GM03348 (cell line): Measurements from ENCODE around the gene NAV1.
"Not testable (repeated sequence)": the region's sequence is repeated elsewhere in the genome, so short reads cannot be mapped to it uniquely, and the experiment has no call there.

Experiments used
- DNase-seq: peaks from one replicate; pipeline ENCODE4 v3.0.0; 2012; ENCODE audit warnings: low spot score

The NAV1 gene

GRCh38 chr1:201538612-201539551 is at the start of gene NAV1:
Gene NAV1, plus strand, starts transcription at chr1:201539127. Its CDS starts 83,758 bp downstream, at chr1:201622885.
- DNase-seq, result peak; percentile 92

GRCh38 chr1:201489643-201490261 is 49.2 kb upstream of the NAV1 start:
- no peak for DNase-seq

- no peak for DNase-seq
Observed at GRCh38 chr1:201490708-201491131, 48.2 kb upstream of the NAV1 start.

GRCh38 chr1:201491896-201492511 is 46.9 kb upstream of the NAV1 start:
- DNase-seq, result no peak

GRCh38 chr1:201493026-201493656 is 45.8 kb upstream of the NAV1 start:
- DNase-seq, result not testable (repeated sequence)

- no peak for DNase-seq
Observed at GRCh38 chr1:201493757-201494617, 44.9 kb upstream of the NAV1 start.

- DNase-seq, result no peak
Observed at GRCh38 chr1:201495551-201496295, 43.2 kb upstream of the NAV1 start.

- no peak for DNase-seq
Observed at GRCh38 chr1:201496296-201496690, 42.6 kb upstream of the NAV1 start.

- no peak for DNase-seq
Observed at GRCh38 chr1:201497935-201498509, 40.9 kb upstream of the NAV1 start.

- no peak for DNase-seq
Observed at GRCh38 chr1:201498621-201499020, 40.3 kb upstream of the NAV1 start.

- DNase-seq, result no peak
Observed at GRCh38 chr1:201499191-201499590, 39.7 kb upstream of the NAV1 start.

GRCh38 chr1:201499795-201500669 is 38.9 kb upstream of the NAV1 start:
- no peak for DNase-seq

GRCh38 chr1:201500670-201501120 is 38.2 kb upstream of the NAV1 start:
- no peak for DNase-seq

- no peak for DNase-seq
Observed at GRCh38 chr1:201501144-201501543, 37.8 kb upstream of the NAV1 start.

- DNase-seq, result no peak
Observed at GRCh38 chr1:201501812-201502510, 37.0 kb upstream of the NAV1 start.

GRCh38 chr1:201502511-201502857 is 36.4 kb upstream of the NAV1 start:
- no peak for DNase-seq

- peak; percentile 85 for DNase-seq
Observed at GRCh38 chr1:201503397-201504176, 35.3 kb upstream of the NAV1 start.

- no peak for DNase-seq
Observed at GRCh38 chr1:201504179-201504631, 34.7 kb upstream of the NAV1 start.
